Esophagus squamous epithelium (tissue), 4 donors: ENCODE data around the gene FKBP1B.

Experiments used
- POLR2A ChIP-seq, 4 donors: fragments of 450-650 bp; IDR thresholded peaks; one replicate each; pipeline ENCODE4 v1.6.1; 2017; ENCODE audit warnings: antibody characterized with exemption in 4 of 4, mild to moderate bottlenecking in 4 of 4, moderate library complexity in 3 of 4
- TF ChIP-seq, protein P1 (sequence below), 6 experiments: fragments of 450-650 bp in 4 of 6; fragments of 200-600 bp in 2 of 6; sonication (generic) in 2 of 6; IDR thresholded peaks; one replicate each; pipeline ENCODE4 v1.5.1; 2016 to 2019; ENCODE audit warnings: antibody characterized with exemption in 6 of 6, mild to moderate bottlenecking in 4 of 6, moderate library complexity in 4 of 6

DNA sequence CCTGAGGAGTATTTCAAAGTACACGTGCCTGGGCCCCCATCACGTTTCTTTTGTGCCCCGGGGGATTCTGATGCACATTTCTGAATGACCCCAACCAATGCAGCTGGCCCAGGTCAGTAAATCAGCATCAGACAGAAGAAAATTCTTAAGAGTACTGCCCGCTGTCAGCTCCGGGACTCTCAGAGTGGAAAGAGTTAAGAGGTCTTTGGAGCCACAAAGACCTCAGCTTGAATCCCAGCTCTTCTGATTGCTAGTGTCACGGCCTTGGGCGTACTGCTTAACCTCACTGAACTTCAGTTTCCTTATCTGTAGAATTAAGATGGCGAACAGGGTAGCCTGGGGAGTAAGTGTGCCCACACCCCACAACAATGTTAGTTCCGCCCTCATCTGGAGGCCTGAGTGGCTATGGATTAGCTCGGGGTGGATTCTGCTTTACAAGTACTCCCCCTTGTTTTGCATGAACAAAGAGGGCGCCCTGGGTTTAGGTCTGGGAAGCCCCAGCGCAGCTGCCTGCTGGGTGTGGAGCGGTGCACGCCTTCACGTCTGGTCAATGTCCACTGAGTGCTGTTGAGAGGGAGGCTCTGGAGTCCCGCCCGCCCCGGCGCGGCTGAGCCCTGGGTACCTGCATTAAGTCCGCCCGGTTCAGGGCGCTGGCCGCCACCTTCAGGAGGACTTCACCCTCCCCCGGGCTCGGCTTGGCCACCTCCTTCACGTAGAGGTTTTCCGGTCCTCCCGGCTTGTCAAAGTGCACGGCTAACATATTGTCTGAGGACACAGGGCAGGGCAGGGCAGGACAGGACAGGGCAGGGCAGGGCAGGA, 34.2 kb downstream of the FKBP1B start:
- TF ChIP-seq, protein P1, sequence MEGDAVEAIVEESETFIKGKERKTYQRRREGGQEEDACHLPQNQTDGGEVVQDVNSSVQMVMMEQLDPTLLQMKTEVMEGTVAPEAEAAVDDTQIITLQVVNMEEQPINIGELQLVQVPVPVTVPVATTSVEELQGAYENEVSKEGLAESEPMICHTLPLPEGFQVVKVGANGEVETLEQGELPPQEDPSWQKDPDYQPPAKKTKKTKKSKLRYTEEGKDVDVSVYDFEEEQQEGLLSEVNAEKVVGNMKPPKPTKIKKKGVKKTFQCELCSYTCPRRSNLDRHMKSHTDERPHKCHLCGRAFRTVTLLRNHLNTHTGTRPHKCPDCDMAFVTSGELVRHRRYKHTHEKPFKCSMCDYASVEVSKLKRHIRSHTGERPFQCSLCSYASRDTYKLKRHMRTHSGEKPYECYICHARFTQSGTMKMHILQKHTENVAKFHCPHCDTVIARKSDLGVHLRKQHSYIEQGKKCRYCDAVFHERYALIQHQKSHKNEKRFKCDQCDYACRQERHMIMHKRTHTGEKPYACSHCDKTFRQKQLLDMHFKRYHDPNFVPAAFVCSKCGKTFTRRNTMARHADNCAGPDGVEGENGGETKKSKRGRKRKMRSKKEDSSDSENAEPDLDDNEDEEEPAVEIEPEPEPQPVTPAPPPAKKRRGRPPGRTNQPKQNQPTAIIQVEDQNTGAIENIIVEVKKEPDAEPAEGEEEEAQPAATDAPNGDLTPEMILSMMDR (IDR thresholded peaks at IDR 0.05), result no peak
- TF ChIP-seq POLR2A (IDR thresholded peaks at IDR 0.05), result peak in 2 of 4 donors; percentile 18 to 36
